GM12878 (cell line): ENCODE measurements around the gene C2. TPM values are rescaled to one million over a fixed set of nuclear protein-coding genes. Genes with fewer than 3 reads are reported as not detected.
A peak's percentile ranks its signal among the peaks of the same experiment; 100 is the strongest.

ENCODE experiments used
- ATF3 ChIP-seq: IDR thresholded peaks from 2 replicates; pipeline ENCODE4 v1.6.1; 2011; ENCODE audit warnings: low read depth, mild to moderate bottlenecking, low read length, moderate library complexity, borderline replicate concordance; ENCODE audit errors: extremely low read depth
- BMI1 ChIP-seq: fragments of 450-650 bp; IDR thresholded peaks from 2 replicates; pipeline ENCODE4 v1.6.1; 2016; ENCODE audit warnings: mild to moderate bottlenecking, moderate library complexity, borderline replicate concordance
- CREM ChIP-seq: IDR thresholded peaks from 2 replicates; pipeline ENCODE4 v1.6.1; 2014; ENCODE audit warnings: antibody characterized with exemption, low read depth
- CUX1 ChIP-seq: IDR thresholded peaks from 2 replicates; pipeline ENCODE4 v1.6.1; 2012; ENCODE audit warnings: improper control_type of control experiment, low read depth, low read length; ENCODE audit not compliant: insufficient replicate concordance
- EED ChIP-seq: sonication (generic); IDR thresholded peaks from 2 replicates; pipeline ENCODE4 v1.6.1; 2016; ENCODE audit warnings: antibody characterized with exemption, low read depth
- EZH2 ChIP-seq: IDR thresholded peaks from 2 replicates; pipeline ENCODE4 v1.6.1; 2012; ENCODE audit warnings: low read depth, mild to moderate bottlenecking, control low read depth, inconsistent platforms, low read length, borderline replicate concordance; ENCODE audit not compliant: control insufficient read depth
- HDGF ChIP-seq: fragments of 450-650 bp; IDR thresholded peaks from 2 replicates; pipeline ENCODE4 v1.6.1; 2016; ENCODE audit warnings: antibody characterized with exemption
- PRDM15 ChIP-seq: fragments of 450-650 bp; formaldehyde crosslinking; IDR thresholded peaks from 2 replicates; pipeline ENCODE4 v1.4.0; 2020; ENCODE audit warnings: mild to moderate bottlenecking, moderate library complexity
- RFX5 ChIP-seq: IDR thresholded peaks from 2 replicates; pipeline ENCODE4 v1.6.1; 2011; ENCODE audit warnings: low read depth, low read length, improper control_type of control experiment
- SRF ChIP-seq, 2 experiments: IDR thresholded peaks; 2 replicates each; pipeline ENCODE4 v1.6.1; 2011; ENCODE audit warnings: low read depth in 2 of 2, low read length in 2 of 2, mild to moderate bottlenecking in 1 of 2, moderate library complexity in 1 of 2
- USF2 ChIP-seq: IDR thresholded peaks from 2 replicates; pipeline ENCODE4 v1.6.1; 2011; ENCODE audit warnings: low read depth, low read length, improper control_type of control experiment, borderline replicate concordance
- ZBTB40 ChIP-seq: fragments of 450-650 bp; IDR thresholded peaks from 2 replicates; pipeline ENCODE4 v1.6.1; 2016; ENCODE audit warnings: mild to moderate bottlenecking, moderate library complexity, borderline replicate concordance
- polyA plus RNA-seq, 11 experiments: library from polyadenylated mRNA; depleted of rRNA in 4 of 11; unstranded in 6 of 11; stranded (reverse) in 5 of 11; fragments of >200 nt; fragmentation: Nextera tagmentation in 4 of 11; fragmentation: Illumina TruSeq in 1 of 11; extraction: Ambion mirVana in 4 of 11; extraction: Trizol in 1 of 11; gene quantifications; 1 replicate in 1 of 11; 2 replicates in 10 of 11; pipeline versions ENCODE4 v1.2.1 to v1.2.3, GENCODE V29; 2011 to 2016; ENCODE audit warnings: inconsistent platforms in 2 of 11, missing spikeins in 2 of 11, low read depth in 1 of 11
- total RNA-seq, 4 experiments: library from RNA; depleted of rRNA in 3 of 4; stranded (reverse); fragments of >200 nt in 3 of 4; fragmentation: Illumina TruSeq in 1 of 4; extraction: Trizol in 1 of 4; gene quantifications; 2 replicates each; pipeline versions ENCODE4 v1.2.1 to v1.2.3, GENCODE V29; 2013 to 2021

C2 gene
- total and polyA plus RNA-seq, 10 of the 15 experiments (the other 5 are each of a cell fraction or from before 2014, with no cell fraction given) = 0.06 to 0.97 (median 0.21) TPM; not detected in 5

- TF ChIP-seq CUX1 = peak; percentile 44
- no peak for TF ChIP-seq EZH2
- TF ChIP-seq USF2 = no peak
- TF ChIP-seq CREM = peak; percentile 99
- peak; percentile 82; the same call in 1 of the 2 replicates for TF ChIP-seq ATF3
- 0 out of 2 replicates have a peak, but pooled peaks have one; percentile 25 for TF ChIP-seq EED
- TF ChIP-seq SRF (IDR thresholded peaks at IDR 0.05; ENCODE audit: low read depth in 2 of 2, low read length in 2 of 2) = peak; percentile 59 to 78
- no peak for TF ChIP-seq PRDM15 (CRISPR knock-in tag)
- TF ChIP-seq BMI1 = peak; percentile 49; the same call in 1 of the 2 replicates
- TF ChIP-seq HDGF = peak; percentile 86
- peak; percentile 52; the same call in 1 of the 2 replicates for TF ChIP-seq RFX5
- TF ChIP-seq ZBTB40 = peak; percentile 97
Observed at GRCh38 chr6:31958741-31959739, 31.5 kb downstream of the C2 start, which contains the start of the genes NELFE and SKIC2 (continued).
